ENCODE measurements around the gene SPEN.

SPEN gene

DNA sequence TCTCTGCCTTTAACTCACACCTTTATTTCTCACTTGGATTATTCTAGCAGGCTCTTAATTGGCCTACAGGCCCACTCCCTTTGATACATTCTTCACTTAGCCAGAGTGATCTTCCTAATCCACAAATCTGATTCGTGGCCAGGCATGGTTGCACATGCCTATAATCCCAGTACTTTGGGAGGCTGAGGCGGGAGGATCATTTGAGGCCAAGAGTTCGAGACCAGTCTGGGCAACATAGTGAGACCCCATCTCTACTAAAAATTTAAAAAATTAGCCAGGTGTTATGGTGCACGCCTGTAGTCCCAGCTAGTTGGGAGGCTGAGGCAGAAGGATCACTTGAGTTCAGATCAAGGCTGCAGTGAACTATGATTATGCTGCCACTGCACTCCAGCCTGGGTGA lies 126.3 kb downstream of the SPEN start:
- Histone ChIP-seq H3K9me3 (ENCODE audit: control insufficient read depth, insufficient read depth, low read depth, low read length) (no peaks in the 10 kb centered on the region), H3K36me3 (ENCODE audit: control insufficient read depth in 2 of 2, insufficient read depth in 1 of 2, low read length in 2 of 2) (peaks cover 0 to 40% of the 10 kb centered on the region in 2 experiments; a peak in 2 of 3 replicates), H3K27ac (ENCODE audit: extremely low read depth, low read depth, low read length) (no peak overlapping the region), H3K4me1 (ENCODE audit: control insufficient read depth, insufficient read depth, low read length) (no peaks in the 10 kb centered on the region), H3K4me3 (ENCODE audit: low read depth, low read length) (no peak overlapping the region)
- ChIA-PET CTCF (interaction anchor here (3.2 kb wide), 1 partner anchor 15 kb away, joined by 16 read pairs; no protein-coding TSS in a partner anchor), POLR2A (no interaction called here)
- TF ChIP-seq BCL11A (tag by site-specific recombination; IDR thresholded peaks at IDR 0.05; ENCODE audit: low read depth) (no peak), ZNF521 (tag by site-specific recombination; IDR thresholded peaks at IDR 0.05) (no peak), ZNF366 (tag by site-specific recombination; conservative IDR thresholded peaks at IDR 0.05) (no peak), ZNF184 (tag by site-specific recombination; IDR thresholded peaks at IDR 0.05) (no peak)
- TF ChIP-seq, protein P1, sequence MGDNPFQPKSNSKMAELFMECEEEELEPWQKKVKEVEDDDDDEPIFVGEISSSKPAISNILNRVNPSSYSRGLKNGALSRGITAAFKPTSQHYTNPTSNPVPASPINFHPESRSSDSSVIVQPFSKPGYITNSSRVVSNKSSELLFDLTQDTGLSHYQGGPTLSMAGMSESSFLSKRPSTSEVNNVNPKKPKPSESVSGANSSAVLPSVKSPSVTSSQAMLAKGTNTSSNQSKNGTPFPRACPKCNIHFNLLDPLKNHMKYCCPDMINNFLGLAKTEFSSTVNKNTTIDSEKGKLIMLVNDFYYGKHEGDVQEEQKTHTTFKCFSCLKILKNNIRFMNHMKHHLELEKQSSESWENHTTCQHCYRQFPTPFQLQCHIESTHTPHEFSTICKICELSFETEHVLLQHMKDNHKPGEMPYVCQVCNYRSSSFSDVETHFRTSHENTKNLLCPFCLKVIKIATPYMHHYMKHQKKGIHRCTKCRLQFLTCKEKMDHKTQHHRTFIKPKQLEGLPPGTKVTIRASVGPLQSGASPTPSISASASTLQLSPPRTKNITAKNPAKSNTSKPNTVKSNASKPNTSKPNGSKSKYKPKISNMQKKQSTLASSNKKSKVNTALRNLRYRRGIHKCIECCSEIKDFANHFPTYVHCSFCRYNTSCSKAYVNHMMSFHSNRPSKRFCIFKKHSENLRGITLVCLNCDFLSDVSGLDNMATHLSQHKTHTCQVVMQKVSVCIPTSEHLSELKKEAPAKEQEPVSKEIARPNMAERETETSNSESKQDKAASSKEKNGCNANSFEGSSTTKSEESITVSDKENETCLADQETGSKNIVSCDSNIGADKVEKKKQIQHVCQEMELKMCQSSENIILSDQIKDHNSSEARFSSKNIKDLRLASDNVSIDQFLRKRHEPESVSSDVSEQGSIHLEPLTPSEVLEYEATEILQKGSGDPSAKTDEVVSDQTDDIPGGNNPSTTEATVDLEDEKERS (tag by site-specific recombination; IDR thresholded peaks at IDR 0.05) = no peak
- TF ChIP-seq, protein P2, sequence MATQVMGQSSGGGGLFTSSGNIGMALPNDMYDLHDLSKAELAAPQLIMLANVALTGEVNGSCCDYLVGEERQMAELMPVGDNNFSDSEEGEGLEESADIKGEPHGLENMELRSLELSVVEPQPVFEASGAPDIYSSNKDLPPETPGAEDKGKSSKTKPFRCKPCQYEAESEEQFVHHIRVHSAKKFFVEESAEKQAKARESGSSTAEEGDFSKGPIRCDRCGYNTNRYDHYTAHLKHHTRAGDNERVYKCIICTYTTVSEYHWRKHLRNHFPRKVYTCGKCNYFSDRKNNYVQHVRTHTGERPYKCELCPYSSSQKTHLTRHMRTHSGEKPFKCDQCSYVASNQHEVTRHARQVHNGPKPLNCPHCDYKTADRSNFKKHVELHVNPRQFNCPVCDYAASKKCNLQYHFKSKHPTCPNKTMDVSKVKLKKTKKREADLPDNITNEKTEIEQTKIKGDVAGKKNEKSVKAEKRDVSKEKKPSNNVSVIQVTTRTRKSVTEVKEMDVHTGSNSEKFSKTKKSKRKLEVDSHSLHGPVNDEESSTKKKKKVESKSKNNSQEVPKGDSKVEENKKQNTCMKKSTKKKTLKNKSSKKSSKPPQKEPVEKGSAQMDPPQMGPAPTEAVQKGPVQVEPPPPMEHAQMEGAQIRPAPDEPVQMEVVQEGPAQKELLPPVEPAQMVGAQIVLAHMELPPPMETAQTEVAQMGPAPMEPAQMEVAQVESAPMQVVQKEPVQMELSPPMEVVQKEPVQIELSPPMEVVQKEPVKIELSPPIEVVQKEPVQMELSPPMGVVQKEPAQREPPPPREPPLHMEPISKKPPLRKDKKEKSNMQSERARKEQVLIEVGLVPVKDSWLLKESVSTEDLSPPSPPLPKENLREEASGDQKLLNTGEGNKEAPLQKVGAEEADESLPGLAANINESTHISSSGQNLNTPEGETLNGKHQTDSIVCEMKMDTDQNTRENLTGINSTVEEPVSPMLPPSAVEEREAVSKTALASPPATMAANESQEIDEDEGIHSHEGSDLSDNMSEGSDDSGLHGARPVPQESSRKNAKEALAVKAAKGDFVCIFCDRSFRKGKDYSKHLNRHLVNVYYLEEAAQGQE (tag by site-specific recombination; IDR thresholded peaks at IDR 0.05) = no peak
- TF ChIP-seq, protein P3, sequence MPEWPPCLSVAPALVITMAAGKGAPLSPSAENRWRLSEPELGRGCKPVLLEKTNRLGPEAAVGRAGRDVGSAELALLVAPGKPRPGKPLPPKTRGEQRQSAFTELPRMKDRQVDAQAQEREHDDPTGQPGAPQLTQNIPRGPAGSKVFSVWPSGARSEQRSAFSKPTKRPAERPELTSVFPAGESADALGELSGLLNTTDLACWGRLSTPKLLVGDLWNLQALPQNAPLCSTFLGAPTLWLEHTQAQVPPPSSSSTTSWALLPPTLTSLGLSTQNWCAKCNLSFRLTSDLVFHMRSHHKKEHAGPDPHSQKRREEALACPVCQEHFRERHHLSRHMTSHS (tag by site-specific recombination; IDR thresholded peaks at IDR 0.05) = no peak

DNA sequence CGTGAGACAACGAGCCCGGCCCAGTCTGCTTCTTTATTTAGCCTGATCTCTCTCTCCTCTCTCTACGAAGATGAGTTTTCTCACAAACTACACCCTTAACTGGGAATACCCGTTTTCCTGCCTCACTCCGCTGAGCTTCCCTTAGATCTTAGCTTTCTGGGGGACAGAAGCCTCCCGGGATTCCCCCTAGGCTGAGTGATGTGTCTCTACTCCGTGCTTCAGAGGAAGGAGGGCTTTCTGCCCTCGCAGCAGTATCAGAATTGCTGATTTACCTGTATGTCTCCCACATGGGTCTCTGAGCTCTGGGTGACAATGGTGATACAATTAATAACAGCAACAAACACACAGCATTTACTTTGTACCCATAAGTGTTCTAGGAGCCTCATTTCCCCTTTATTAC lies 127.3 kb downstream of the SPEN start:
- peak overlapping the region; percentile 98 for H3K4me3 ChIP-seq (ENCODE audit: low read depth, low read length)
- H3K27ac ChIP-seq (ENCODE audit: extremely low read depth, low read depth, low read length) = peak overlapping the region; percentile 20; the same call in 1 of the 2 replicates
- H3K9me3 ChIP-seq (ENCODE audit: control insufficient read depth, insufficient read depth, low read depth, low read length) = no peaks in the 10 kb centered on the region
- TF ChIP-seq HOXC10 (CRISPR knock-in tag; IDR thresholded peaks at IDR 0.05) (no peak), ZXDB (tag by site-specific recombination; IDR thresholded peaks at IDR 0.05) (no peak), ZNF768 (tag by site-specific recombination; IDR thresholded peaks at IDR 0.05) (0 out of 2 replicates have a peak, but pooled peaks have one; percentile 13), ZNF76 (tag by site-specific recombination; IDR thresholded peaks at IDR 0.05; ENCODE audit: borderline replicate concordance, low read depth) (no peak)
- ChIA-PET CTCF (interaction anchor here (1.0 to 3.2 kb wide), 3 partner anchors 11 to 160 kb away, joined by 4 to 16 read pairs (median 4); no protein-coding TSS in a partner anchor), POLR2A (interaction anchor here (0.5 to 1.8 kb wide), 7 partner anchors 23 to 243 kb away, joined by 3 to 6 read pairs (median 4); no protein-coding TSS in a partner anchor)
- no peaks in the 10 kb centered on the region for H3K4me1 ChIP-seq (ENCODE audit: control insufficient read depth, insufficient read depth, low read length)
- peaks cover 0 to 30% of the 10 kb centered on the region in 2 experiments; a peak in 2 of 3 replicates for H3K36me3 ChIP-seq (ENCODE audit: control insufficient read depth in 2 of 2, insufficient read depth in 1 of 2, low read length in 2 of 2)

DNA sequence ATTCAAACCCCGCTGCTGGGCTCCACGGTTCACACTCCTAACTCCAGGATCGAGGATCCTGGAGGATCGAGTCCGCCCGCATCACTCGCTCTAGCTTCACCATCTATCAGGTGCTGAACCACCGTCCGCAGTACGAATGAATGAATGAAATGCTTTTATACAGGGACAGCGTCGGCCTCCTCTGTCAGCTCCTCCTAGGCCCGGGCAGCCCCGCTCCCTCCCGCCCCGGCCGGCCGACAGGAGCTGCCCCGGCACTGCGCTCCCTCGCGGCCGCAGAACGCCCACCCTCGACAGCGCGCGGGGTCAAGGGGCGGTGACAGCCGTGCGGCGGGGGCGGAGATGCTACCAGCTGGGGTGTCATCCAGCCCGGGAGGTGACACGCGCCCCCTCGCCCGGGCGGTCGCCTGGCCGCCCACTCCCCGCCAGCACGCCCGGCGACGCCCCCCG lies 127.9 kb downstream of the SPEN start:
- ChIA-PET POLR2A (interaction anchor here (0.8 to 1.8 kb wide), 9 partner anchors 12 to 242 kb away, joined by 3 to 6 read pairs (median 4); partner anchors contain the start of gene SPEN), CTCF (interaction anchor here (0.8 to 3.2 kb wide), 7 partner anchors 11 to 389 kb away, joined by 3 to 16 read pairs (median 5); no protein-coding TSS in a partner anchor)
- Histone ChIP-seq H3K4me3 (ENCODE audit: low read depth, low read length) (peak overlapping the region; percentile 98), H3K9me3 (ENCODE audit: control insufficient read depth, insufficient read depth, low read depth, low read length) (no peaks in the 10 kb centered on the region), H3K27ac (ENCODE audit: extremely low read depth, low read depth, low read length) (peak overlapping the region; percentile 44; the same call in 1 of the 2 replicates), H3K36me3 (ENCODE audit: control insufficient read depth in 2 of 2, insufficient read depth in 1 of 2, low read length in 2 of 2) (peaks cover 0 to 26% of the 10 kb centered on the region in 2 experiments; a peak in 2 of 3 replicates), H3K4me1 (ENCODE audit: control insufficient read depth, insufficient read depth, low read length) (no peaks in the 10 kb centered on the region)
- TF ChIP-seq ZNF112 (tag by site-specific recombination; IDR thresholded peaks at IDR 0.05) (no peak), ZFHX2 (tag by site-specific recombination; conservative IDR thresholded peaks at IDR 0.05) (peak; percentile 96), YY1 (tag by site-specific recombination; IDR thresholded peaks at IDR 0.05) (no peak), ZNF341 (tag by site-specific recombination; IDR thresholded peaks at IDR 0.05; ENCODE audit: low read depth) (no peak), ZBTB17 (tag by site-specific recombination; IDR thresholded peaks at IDR 0.05) (peak; percentile 35; the same call in 1 of the 2 replicates), ZNF140 (tag by site-specific recombination; IDR thresholded peaks at IDR 0.05) (no peak), ZBTB20 (tag by site-specific recombination; IDR thresholded peaks at IDR 0.05) (peak; percentile 65; the same call in 1 of the 2 replicates), ZNF610 (tag by site-specific recombination; IDR thresholded peaks at IDR 0.05; ENCODE audit: borderline replicate concordance) (no peak)
- TF ChIP-seq, protein P4, sequence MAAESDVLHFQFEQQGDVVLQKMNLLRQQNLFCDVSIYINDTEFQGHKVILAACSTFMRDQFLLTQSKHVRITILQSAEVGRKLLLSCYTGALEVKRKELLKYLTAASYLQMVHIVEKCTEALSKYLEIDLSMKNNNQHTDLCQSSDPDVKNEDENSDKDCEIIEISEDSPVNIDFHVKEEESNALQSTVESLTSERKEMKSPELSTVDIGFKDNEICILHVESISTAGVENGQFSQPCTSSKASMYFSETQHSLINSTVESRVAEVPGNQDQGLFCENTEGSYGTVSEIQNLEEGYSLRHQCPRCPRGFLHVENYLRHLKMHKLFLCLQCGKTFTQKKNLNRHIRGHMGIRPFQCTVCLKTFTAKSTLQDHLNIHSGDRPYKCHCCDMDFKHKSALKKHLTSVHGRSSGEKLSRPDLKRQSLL (tag by site-specific recombination; IDR thresholded peaks at IDR 0.05) = no peak
- TF ChIP-seq, protein P5, sequence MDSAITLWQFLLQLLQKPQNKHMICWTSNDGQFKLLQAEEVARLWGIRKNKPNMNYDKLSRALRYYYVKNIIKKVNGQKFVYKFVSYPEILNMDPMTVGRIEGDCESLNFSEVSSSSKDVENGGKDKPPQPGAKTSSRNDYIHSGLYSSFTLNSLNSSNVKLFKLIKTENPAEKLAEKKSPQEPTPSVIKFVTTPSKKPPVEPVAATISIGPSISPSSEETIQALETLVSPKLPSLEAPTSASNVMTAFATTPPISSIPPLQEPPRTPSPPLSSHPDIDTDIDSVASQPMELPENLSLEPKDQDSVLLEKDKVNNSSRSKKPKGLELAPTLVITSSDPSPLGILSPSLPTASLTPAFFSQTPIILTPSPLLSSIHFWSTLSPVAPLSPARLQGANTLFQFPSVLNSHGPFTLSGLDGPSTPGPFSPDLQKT (IDR thresholded peaks at IDR 0.05; ENCODE audit: borderline replicate concordance, low read depth, low read length) = no peak
